Superior temporal gyrus (tissue), 1 donor: Measurements from ENCODE around the gene SORCS2.

ENCODE experiments used
- DNase-seq: peaks from one replicate; pipeline ENCODE4 v3.0.0-alpha.2; 2016; ENCODE audit errors: extremely low spot score

SORCS2 gene

DNA sequence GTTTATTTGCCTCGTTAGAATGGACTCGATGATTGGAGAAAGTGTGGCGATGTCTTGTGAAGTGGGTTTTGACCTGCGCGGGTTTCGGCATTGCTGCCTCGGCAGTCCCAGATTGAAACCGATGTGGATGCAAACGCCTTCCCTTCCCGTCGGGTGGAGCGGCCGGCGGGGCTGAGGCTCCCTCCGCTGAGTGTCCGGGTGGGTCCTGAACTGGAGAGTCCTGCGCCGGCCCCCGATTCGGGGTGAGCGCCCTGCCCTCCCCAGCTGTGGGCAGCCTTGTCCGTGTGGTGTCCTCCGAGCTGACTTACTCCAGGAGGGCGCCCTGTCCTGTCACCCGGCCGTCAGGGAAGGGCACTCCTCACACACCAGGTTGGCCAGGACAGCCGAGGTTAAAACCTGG, 317.7 kb downstream of the SORCS2 start:
- no peak for DNase-seq

DNA sequence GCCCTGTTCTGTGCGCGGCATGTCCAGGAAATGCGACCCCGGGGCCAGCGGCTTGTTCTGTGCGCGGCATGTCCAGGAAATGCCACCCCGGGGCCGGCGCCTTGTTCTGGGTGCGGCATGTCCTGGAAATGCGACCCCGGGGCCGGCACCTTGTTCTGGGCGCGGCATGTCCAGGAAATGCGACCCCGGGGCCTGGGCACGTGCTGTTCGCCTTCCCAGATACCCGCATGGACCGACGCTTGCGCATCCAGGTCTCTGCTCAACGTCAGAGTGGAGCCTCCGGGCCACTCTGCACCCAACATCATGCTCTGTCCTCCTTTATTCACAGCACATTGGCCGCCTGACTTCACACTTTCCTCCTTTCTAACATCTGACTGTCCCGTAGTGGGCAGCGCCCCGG, 318.2 kb downstream of the SORCS2 start:
- no peak for DNase-seq

DNA sequence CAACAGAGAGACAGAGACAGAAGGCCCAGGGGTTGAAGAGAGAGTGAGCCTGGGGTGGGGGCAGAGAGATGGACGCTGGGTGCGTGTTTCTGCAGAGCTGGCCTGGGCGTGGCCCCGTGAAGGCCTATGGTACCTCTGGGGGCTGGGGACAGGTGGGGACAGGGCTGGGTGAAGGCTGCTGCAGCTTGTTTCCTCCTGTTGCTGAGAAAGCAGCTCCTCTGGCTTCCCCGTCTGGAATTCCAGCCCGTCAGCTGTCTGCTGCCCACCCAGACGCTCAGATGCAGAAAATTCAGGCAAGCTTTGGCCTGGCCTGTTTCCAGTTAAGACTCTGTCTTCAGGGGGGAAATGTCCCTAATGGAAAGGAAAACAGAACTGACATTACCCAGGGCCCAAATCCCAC, 319.2 kb downstream of the SORCS2 start:
- no peak for DNase-seq

DNA sequence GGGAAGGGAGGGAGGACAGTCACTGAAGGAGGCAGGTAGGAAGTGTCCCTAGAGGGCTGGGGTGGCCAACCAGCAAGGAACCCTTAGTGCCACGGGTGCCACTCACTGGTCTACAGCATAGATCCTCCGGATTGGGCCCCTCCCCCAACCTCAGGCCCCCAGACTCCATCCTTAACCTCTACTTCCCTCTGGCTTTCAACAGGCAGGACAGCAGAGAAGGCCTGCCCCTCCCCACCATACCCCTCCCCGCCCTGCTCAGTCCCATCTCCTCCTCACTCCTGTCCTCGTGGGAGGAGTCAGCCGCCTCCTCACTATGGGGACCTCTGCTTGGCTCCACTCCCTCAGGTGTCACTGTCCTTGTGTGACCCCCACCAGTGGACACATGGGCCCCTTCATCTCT, 320.1 kb downstream of the SORCS2 start:
- DNase-seq = no peak

DNA sequence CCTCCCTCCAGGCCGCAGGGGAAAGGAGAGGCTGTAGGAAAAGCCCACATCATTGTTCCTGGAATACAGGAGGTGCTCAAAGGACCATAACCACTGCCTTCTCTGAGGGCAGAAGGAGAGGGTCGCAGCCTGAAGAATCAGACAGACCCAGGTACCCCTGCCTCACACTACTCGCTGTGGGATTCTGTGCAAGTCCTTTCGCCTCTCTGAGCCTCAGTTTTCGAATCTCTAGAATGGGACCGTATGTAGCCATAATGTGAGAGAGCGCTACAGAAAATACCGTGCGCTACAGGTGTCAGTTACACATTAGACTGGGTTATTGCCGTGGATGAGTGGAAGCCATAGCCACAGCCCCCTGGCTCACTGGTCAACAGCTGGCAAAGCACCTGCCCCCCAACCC, 320.6 kb downstream of the SORCS2 start:
- DNase-seq = no peak

DNA sequence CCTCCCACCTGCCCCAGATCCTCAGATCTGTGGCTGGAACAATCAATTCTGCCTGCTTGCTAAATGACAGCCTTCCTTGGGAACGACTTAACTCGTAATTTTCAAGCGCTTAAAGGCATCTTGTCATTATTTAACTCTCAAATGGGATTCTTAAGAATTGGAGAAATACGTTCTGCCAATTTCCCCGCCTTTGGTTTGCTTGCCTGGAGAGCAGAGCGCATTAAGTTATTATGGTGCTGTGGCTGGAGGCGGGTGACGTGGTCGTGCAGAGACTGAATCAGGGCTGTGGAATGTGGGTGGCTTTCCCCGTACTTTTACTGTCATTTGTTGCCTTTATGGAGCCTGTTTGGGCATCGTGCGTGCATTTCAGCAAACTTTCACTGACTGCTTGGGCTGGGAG, 321.3 kb downstream of the SORCS2 start:
- no peak for DNase-seq

DNA sequence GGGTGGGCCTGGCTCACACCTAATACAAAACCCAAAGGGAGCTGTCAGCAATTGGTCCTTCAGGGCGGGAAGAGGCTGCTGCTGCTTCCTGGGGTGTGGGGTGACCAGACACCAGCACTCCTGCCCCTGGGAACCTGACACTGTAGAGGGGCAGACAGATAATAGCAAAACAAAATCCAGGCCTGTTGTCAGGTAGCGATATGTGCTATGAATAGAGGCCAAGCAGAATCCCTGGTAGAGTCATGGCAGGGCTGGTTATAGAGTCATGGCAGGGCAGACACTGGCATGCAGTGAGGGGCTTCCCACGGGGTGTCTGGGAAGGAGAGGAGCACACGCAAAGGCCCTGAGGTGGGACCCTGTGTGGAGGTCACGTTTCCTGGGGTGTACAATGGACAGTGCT, 321.9 kb downstream of the SORCS2 start:
- no peak for DNase-seq

DNA sequence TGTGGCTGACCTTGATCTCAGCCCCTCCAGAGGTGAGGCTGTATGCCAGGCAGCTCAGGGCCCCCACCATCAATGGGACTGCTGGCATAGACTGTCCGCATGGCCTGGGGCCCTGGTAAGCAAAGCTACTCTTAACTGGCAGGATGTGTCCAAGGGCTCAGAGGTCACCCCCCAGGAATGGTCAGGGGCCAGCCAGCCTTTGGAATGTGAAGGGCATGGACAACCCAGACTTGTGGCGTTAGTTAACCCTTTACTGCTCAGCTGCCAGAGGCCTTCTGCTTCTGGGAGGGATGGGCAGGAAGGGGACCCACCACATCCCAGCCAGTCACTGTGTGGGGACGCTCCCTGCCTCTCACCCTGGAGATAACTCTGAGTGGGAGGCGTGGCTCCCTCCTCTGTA, 322.5 kb downstream of the SORCS2 start:
- no peak for DNase-seq

DNA sequence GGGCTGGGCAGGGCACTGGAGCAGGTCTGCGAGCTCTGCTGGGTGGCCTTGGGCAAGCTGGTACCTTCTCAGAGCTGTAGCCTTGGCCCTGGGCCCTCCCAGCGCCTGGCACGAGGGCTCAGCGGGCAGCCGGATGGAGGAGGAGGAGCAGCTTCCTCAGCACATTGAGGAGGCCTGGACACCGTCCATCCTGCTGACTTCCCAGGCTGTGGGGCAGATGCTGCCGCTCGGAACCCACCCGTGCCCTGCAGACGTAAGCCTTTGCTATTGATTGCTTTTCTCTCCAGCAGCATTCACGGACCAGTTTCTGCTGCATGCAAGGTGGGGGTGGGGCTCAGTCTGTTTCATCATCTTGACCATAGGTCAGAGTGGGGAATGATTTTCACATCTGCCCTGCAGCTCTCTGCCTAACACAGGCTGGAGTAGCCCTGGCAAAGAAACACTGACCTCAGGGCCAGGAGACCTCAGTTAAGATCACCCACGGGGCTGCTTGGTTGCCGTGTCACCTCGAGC, 323.1 kb downstream of the SORCS2 start:
- DNase-seq = no peak

DNA sequence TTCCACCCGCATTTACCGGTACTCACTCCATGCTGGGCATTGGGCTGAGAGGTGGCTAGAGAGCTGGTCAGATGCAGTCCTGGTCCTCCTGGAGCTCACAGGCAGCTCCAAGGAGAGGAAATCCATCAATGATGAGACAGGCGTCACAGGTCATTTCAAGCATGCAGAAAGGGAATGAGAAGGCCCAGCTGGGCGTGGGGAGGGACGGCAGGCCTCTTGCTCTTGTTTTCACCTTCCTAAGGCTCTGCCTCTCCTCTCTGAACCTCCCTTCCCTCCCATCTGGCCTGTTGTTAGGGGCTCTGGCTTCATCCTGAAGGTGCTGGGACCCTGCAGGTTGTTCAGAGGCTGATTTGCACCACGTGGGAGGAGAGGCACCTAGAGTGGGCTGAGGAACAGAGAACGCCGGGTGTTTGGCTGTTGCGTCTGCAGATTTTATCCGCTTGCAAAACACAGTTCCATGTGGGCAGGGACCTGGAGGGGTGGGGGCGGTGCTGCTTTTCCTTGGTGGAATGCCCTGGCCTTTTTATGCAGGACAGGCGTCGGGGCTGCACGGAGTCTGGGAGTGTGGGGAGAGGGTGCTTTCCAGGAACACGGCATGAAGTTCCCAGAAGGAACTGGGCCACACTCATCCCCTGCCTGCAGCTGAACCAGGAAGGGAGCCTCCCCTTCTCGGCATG, 323.9 kb downstream of the SORCS2 start:
- no peak for DNase-seq

DNA sequence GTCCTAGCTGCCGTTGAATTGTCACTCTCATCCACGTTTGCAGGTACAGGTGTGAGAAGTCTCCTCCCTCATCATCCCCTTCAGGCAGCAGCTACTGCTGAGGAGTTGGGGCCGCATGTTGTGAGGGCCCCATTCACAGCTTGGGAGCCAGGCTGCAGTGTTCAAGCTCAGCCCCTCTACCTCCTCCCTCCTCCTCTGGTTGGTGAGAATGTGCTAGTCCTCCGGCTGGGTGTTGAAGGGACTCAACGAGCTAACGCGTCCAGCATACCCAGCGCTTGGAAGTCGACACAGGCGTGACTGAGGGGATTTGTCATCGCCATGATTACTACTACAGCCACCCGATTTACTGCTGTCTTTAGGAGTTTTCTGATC, 324.4 kb downstream of the SORCS2 start:
- DNase-seq = no peak

DNA sequence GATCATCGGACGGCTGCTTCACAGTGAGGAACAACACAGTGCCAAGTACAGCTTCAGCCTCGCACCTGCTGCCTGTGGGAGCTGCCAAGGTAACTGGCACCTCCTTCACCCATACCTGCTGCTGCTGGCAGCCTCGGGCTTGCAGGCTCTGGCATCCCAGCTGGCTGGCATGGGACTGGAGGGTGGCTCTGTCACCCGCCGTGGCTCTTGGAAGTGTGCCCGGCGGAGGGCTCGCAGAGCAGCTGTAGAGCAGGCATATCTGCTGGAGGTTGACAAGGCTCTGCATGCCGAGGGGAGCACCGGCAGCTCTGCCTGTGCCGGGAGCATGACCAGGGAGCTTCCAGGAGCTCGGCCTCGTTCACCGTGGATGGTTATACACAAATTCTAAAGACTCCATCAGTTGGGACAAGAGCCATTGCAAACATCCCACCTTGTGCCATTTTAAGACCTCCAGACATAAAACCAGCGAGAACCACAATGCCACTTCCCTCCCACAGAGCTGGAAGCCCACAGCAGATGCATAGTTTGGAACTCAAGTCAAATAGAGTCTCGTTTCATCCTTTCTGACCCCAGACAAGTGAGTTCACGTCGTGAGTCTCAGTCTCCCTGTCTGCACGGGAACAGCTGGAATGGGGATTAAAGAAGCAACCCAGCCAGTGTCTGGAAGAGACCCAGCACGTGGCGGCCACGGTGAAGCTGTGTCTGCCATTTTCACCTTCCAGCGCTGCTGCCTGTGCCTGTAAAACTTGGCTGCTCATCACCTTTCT, 326.7 kb downstream of the SORCS2 start:
- DNase-seq = no peak

DNA sequence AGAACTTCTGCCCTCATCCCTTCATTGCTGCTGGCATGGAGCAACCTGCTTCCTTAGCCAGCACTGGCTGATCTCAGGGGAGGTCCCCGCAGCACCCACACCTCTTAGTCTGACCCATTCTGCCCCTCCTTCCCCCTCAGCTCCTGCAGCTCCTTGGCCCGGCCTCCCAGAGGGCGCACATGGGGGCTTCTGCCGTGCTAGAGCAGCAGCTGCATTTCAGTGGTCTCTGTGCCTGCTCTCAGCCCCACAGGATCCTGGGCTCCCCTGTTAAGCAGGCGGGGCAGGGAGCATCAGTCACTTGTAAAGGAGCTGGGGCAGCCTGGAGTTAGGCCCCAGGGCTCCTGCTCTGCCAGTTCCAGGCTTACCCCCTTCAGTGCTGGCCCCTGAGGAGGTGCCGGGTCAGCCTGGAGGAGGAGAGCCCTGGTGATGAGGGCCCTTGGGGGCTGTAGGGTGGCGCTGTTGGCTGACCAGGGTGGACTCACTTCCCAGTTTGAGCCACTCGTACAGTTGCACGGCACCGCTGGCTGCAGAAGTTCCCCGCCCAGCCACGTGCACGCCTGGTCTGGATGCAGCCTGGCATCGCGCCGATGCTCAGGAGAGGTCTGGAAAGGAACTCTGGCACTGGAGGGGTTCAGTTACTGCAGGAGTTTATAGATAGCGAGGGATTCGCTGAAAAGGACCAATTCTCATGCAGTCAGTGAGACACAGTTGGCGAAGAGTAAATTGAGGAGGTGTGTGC, 327.5 kb downstream of the SORCS2 start:
- no peak for DNase-seq

DNA sequence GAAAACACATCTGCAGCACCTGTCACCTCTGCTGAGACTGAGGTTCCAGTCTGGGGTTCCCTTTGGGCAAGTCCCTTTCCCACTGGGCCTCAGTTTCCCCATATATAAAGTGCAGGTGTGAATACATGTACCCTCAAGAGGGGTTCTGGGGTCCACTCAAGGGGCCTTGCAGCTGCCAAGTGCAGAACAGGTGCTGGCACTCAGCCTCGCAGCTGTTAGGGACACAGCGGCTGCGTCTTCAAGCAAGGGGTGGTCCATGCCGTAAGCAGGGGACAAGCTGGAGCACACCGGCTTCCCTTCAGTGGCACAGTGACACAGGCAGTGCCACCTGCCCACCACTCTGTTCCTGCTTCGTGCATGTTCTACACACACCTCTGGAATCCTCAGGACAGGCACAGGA, 329.3 kb downstream of the SORCS2 start:
- DNase-seq = no peak

DNA sequence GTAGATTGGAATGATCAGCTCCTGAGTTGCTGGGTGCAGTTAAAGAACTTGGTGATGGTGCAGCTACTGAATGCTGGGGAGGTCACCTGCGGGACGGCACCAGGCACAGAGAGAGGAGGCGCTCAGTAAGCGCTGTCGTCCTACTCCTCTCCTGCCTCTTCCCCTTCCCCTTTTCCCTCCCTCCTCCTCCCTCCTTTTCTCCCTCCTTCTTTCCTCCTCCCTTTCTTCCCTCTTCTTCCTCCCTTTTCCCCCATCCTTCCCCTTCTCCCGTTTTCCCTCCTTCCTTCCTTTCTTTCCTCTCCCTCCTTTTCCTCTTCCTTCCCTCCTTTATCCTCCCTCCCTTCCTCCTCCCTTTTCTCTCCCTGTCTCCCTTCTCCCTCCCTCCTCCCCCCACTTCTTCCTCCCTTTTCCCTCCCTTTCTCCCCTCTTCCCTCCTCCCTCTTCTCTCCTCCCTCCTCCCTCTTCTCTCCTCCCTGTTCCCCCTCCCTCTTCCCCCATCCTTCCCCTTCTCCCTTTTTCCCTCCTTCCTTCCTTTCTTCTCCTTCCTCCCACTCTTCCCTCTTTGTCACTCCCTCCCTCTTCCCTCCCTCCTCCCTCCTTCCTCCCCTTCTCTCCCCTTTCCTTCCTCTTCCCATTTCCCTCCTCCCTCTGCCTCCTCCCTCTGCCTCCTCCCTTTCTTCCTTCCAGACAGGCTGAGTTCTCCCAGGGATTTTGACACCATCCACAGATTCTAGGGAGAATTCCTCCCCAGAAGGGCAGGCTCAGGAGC, 330.3 kb downstream of the SORCS2 start:
- DNase-seq = no peak

DNA sequence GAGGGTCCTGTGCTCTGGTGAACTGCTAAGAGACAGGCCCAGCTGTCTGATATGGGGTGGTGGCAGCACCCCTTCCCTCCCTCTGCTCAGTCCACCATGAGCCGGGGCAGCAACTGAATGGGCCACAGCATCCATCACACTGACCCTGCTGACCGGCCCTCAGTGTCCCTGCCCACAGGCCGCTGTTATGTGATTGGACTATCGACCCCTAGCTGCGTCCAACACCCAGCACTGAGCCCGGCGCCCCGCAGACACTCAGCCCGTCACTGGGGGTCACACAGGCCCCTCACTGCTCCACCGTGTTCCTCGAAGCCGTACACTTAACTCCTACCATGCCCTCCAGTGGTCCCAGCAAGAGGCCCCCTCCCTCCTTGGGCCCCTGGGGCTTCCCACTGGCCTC, 331.2 kb downstream of the SORCS2 start:
- DNase-seq = no peak

DNA sequence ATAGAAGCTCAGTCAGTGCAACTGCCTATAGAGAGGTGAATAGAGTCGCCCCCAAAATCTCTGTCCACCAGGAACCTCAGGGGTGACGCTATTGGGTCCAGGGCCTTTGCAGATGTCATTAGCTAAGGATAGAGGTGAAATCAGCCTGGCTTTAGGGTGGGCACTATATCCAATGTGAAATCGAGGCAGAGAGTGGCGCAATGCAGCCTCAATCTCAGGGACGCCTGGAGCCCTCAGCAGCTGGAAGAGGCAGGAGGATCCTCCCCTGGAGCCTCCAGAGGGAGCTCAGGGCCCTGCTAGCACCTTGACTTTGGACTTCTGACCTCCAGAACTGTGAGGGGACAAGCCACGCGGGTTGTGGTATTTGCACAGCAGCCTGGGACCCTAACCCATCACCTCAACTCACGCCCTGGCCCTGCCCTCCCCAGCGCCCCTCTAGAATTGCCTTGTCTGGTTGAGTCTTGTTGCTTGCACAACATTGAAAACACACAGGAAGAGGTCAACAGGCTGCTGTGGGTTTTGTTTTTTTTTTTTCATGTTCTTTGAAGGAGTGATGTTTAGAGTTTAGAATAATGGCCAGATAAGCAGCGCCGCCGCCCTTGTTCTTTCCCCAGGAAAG, 331.8 kb downstream of the SORCS2 start:
- no peak for DNase-seq

DNA sequence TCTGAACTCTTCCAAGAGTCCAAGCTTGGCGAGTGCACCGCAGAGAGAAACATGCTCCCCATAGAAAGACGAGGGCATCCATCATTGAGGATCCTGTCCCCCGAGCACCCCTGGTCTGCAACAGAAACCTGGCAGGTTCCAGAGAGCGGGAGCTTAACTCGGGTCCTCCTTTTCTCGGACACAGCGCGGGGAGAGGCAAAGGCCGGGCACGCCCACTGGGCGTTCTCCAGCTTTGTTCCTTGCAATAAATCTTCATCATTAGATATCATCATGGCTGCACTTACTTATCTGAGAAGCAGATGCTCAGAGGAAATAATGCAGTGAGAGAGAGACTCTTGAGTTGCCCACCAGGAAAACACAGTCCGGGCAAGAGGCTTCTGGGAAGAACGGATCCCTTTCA, 332.5 kb downstream of the SORCS2 start:
- no peak for DNase-seq

DNA sequence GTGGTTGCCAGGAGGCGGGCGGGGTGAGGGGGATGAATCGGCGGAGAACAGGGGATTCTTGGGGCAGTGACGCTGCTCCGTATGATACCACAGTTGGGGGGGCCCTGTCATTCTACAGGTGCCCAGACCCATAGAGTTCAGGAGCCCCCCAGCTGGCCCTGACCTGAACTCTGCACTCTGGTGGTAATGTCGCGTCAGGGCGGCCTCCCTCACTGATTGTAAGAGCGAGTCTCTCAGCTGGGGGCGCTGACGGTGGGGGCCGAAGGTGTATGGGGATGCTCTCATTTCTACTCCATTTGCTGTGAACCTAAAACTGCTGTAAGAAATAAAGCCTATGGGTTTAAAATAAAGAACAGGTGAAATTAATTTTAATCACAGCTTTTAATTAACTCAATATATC, 334.2 kb downstream of the SORCS2 start:
- no peak for DNase-seq

DNA sequence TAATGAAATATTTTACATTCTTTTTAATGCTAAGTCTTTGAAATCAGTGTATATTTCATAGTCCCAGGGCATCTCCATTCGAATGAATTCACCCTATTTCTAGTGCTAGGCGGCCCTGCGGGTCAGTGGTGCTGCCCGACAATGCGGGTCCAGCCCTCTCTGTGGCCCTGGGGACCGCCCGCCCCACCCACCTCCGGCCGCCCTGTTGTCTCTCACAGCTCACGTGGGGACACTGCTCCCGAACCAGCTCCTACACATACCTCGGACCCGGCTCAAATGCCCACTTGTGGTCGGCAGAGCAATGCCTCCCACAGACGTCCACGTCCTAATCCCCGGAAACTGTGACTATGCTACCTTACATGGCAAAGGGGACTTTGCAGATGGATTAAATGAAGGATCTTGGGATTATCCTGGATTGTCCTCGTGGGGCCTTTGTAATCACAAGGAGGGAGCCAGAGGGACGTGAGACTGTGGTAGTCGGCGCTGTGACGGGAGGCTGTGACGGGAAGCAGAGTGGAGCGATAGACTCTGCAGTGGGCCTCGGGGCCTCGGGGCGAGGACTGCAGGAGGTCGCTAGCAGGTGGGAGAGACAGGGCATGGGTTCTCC, 334.7 kb downstream of the SORCS2 start:
- no peak for DNase-seq
